ENCODE results near the gene MPRIP. TPM values are rescaled to one million over a fixed set of nuclear protein-coding genes. Genes with fewer than 3 reads are reported as not detected.

The MPRIP gene
- total RNA-seq, 1 donor from 2014 or later = 102 TPM

GRCh38 chr17:17153071-17153470, 110.8 kb downstream of the MPRIP start:
- no peak overlapping the region for H3K4me3 ChIP-seq (ENCODE audit: low read depth, low read length)
- DNase-seq (ENCODE audit: low read depth) = no peak
- TF ChIP-seq, protein P1, sequence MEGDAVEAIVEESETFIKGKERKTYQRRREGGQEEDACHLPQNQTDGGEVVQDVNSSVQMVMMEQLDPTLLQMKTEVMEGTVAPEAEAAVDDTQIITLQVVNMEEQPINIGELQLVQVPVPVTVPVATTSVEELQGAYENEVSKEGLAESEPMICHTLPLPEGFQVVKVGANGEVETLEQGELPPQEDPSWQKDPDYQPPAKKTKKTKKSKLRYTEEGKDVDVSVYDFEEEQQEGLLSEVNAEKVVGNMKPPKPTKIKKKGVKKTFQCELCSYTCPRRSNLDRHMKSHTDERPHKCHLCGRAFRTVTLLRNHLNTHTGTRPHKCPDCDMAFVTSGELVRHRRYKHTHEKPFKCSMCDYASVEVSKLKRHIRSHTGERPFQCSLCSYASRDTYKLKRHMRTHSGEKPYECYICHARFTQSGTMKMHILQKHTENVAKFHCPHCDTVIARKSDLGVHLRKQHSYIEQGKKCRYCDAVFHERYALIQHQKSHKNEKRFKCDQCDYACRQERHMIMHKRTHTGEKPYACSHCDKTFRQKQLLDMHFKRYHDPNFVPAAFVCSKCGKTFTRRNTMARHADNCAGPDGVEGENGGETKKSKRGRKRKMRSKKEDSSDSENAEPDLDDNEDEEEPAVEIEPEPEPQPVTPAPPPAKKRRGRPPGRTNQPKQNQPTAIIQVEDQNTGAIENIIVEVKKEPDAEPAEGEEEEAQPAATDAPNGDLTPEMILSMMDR (conservative IDR thresholded peaks at IDR 0.05; ENCODE audit: low read depth, low read length) = no peak

DNA sequence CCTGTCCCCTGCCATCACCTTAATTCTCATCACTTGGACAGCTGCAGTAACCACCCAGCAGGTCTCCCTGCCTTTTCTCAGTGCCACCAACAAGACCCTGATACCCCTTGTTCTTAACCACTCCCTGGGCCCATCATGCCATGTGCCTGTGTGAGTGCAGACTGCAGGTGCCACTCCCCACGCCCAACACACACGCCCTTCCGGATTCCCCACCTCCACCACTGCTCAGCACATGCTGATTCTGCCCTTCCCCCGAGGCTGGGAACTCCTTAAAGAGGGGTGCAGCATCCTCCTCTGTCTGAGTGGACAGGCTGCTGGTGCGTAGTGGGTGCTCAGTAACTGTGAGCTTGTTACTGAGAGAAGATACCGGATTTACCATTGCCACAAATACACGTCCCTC, 111.5 kb downstream of the MPRIP start:
- H3K4me3 ChIP-seq (ENCODE audit: low read depth, low read length) = no peak overlapping the region
- TF ChIP-seq, protein P1 (conservative IDR thresholded peaks at IDR 0.05; ENCODE audit: low read depth, low read length) = no peak
- no peak for DNase-seq (ENCODE audit: low read depth)

- DNase-seq (ENCODE audit: low read depth) = no peak
- no peak overlapping the region for H3K4me3 ChIP-seq (ENCODE audit: low read depth, low read length)
- TF ChIP-seq, protein P1 (conservative IDR thresholded peaks at IDR 0.05; ENCODE audit: low read depth, low read length) = no peak
Observed at GRCh38 chr17:17154556-17154955, 112.3 kb downstream of the MPRIP start.

- H3K4me3 ChIP-seq (ENCODE audit: low read depth, low read length) = no peak overlapping the region
- TF ChIP-seq, protein P1 (conservative IDR thresholded peaks at IDR 0.05; ENCODE audit: low read depth, low read length) = no peak
- DNase-seq (ENCODE audit: low read depth) = no peak
Observed at GRCh38 chr17:17154981-17155380, 112.7 kb downstream of the MPRIP start.

DNA sequence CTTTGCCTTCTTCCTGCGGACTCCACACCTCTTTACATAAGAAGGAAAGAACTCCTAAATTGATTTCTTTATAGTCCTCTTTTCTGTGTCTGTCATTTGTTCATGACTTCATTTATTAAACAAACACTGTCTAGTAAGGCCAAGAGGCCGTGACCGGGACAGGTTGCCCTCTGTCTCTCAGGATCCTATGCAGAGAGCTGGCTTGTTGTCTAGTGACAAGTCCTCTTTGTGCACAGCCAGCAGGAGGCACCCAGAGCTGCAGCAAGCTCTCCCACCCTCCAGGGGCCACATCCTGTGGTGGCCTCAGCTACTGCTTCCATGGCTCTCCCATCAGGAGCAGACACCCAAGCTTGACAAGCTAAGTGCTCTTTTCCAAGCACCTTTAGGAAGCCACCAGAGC, 113.3 kb downstream of the MPRIP start:
- TF ChIP-seq, protein P1 (conservative IDR thresholded peaks at IDR 0.05; ENCODE audit: low read depth, low read length) = peak; percentile 5
- no peak for DNase-seq (ENCODE audit: low read depth)
- H3K4me3 ChIP-seq (ENCODE audit: low read depth, low read length) = no peak overlapping the region

DNA sequence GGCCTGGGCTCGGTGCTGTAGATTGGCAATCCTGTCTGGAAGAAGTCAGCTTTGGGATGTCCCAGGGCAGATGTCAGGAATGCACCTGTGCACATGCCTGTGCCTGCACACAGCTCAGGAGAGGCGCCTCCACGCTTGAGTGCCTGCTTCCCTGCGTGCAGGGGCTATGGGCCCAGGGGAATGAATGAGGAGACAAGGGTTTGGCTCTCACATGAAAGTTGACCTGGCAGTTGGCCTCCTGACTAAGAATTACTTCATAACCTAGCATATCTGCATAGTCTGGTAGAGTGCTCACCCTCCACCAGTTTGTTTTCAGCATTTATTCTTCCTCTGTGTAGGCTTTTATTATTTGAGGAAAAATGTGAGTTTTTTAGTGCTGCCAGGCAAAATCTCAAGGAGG, 113.8 kb downstream of the MPRIP start:
- TF ChIP-seq, protein P1 (conservative IDR thresholded peaks at IDR 0.05; ENCODE audit: low read depth, low read length) = no peak
- peak; percentile 32 for DNase-seq (ENCODE audit: low read depth)
- H3K4me3 ChIP-seq (ENCODE audit: low read depth, low read length) = no peak overlapping the region

- DNase-seq (ENCODE audit: low read depth) = no peak
- no peak overlapping the region for H3K4me3 ChIP-seq (ENCODE audit: low read depth, low read length)
- TF ChIP-seq, protein P1 (conservative IDR thresholded peaks at IDR 0.05; ENCODE audit: low read depth, low read length) = no peak
Observed at GRCh38 chr17:17156511-17156910, 114.3 kb downstream of the MPRIP start.

Measured in epithelial cell of proximal tubule (primary cell).